GM21447 (cell line): ENCODE results near the gene CCDC178.
"Not testable (repeated sequence)": the region's sequence is repeated elsewhere in the genome, so short reads cannot be mapped to it uniquely, and the experiment has no call there.

Experiments
- ATAC-seq: cut with Tn5 transposase; IDR thresholded peaks from one replicate; pipeline ENCODE4 v1.9.1; 2021; ENCODE audit not compliant: unreplicated experiment

CCDC178 gene

DNA sequence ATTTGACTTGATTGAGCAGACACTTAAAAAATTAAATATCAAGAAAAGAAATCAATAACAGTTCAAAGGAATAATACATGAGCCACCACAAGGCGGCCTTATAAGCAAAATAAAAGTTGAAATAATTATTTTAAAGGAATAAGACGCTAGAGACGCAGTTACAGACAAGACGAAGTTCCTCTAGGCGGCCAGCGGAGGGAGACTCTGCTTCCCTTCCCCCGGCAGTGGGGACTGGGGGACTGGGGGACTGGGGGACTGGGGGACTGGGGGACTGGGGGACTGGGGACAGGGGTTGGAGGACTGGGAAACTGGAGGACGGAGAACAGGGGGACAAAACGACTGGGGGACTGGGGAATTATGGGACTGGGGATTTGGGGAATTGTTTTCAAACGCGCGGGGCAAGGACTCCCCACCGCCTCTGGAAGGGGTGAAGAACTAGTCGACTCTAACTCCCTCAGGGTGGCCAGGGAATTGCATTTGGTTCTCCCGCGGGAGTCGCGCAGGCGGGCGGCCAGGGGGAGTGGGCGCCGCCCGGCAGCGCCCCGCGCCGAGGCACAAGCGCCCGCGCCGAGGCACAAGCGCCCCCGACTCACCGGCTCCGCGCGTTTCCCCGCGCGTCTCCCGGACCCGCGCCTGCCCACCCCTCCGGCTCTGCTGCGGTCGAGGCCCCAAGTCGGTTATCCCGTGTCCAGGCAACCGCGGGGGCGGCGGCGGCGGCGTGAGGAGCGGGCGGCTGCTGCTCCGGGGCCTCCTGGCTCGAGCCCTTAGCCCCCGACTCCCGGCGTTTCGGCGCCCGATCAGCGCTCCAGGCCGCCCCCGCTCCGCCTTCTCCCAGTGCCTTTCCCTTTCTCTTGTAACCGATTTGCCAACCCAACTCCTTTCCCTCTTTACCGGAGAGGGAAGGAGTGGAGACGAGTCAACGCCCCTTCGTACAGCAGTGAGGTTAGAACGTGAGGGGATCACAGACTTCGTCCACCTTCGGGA is at the start of gene CCDC178:
CCDC178 (minus strand) TSS at position 662 of the 984 bp plus-strand sequence. CDS start 28,633 bp downstream, outside the sequence.
- ATAC-seq: no peak

DNA sequence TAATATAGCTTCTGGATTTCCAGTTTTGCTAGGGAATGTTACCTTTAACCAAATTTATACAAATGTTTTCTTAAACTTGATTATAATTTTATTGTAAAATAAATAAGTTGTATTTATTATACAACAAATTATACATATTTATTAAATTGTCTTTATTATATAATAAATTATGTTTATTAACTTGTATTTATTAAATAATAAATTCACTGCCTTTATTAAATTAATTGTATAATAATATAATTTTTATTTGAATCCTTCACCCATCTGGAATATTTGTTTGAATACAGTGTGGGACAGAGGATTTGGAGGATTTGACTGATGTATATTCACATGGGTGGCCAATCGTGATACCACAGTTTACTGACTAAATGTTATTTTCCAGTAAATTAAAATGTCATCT is 43.4 kb upstream of the CCDC178 start:
- no peak for ATAC-seq

- ATAC-seq: no peak
Observed at GRCh38 chr18:33472509-33472908, 32.0 kb upstream of the CCDC178 start.

- no peak for ATAC-seq
Observed at GRCh38 chr18:33470216-33470615, 29.7 kb upstream of the CCDC178 start.

DNA sequence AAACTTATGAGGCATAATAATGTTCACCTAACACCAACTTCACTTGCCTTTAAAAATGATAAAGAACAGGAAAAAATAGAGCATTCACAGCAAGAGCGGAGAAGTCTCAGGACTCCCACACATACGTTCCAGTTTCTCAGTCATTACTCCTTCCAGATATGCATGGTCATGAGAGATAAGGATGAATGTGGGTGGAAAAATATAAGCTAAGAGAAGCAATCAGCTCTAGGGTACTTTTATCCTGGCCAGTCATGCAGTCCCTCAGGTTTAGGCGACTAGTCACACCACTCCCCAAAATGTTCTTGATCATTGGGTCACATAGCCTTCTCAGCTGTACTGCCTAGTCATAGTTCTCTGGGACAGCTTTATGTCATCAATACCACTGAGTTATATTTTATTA is 29.2 kb upstream of the CCDC178 start:
- no peak for ATAC-seq

DNA sequence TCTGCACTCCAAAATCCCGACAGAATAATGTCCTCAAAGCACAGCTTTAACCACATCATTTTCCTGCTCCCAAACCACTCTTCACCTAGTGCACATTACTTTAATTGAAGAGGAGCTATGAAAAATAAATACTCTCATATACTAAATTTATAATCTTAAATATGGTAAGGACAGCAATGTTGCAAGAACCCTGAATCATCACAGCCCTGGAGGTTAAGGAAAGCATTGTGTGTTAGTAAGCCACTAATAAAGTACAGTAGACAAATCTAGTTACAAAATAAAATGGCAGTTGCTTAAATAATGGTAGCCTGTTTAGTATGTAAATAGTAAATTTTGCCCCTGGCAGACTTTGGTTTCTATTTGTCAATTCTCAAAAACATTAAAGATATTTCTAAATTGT is 27.0 kb upstream of the CCDC178 start:
- no peak for ATAC-seq

- no peak for ATAC-seq
Observed at GRCh38 chr18:33466822-33467221, 26.3 kb upstream of the CCDC178 start.

DNA sequence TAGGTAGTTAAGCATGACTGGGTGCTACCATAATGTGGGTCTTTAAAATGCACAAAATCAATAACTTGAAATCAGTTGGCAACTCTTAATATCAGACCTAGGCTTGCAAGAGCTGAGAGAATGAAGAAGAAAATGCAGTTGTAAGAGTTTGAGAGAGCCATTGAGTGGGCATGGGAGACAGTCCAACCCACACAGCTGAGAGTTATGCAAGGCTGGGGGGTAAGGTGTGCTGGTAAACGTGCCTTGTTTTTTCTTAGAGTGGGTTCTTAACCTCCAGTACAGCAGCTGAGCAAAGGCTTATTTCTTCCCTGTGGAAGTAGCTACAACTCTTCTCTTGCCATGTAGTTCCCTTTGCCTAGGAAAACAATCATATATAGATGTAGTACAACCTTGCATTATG is 20.2 kb upstream of the CCDC178 start:
- ATAC-seq: no peak

GRCh38 chr18:33459612-33460011 is 19.1 kb upstream of the CCDC178 start:
- ATAC-seq: no peak

DNA sequence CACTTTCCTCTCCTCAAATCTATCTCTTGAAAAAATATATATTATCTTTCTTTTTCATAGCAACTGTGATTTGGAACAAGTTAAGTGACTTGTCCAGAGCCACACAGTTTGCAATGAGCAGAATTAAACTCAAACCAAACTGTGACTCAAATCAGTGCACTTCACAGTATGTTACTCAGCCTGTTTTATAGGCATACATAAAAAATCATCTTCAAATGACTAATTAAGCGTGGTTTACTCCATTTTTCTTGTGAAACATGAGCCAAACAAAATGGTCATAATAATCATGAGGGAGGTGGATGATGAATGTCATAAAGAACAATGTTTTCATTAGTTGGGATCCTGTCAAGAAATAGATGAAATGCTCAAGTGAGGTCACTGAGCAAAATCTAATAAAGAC is 6.1 kb upstream of the CCDC178 start:
- ATAC-seq: no peak

GRCh38 chr18:33444709-33445108 is 4.2 kb upstream of the CCDC178 start:
- no peak for ATAC-seq

GRCh38 chr18:33432857-33433256 is 7.7 kb downstream of the CCDC178 start:
- ATAC-seq: no peak

DNA sequence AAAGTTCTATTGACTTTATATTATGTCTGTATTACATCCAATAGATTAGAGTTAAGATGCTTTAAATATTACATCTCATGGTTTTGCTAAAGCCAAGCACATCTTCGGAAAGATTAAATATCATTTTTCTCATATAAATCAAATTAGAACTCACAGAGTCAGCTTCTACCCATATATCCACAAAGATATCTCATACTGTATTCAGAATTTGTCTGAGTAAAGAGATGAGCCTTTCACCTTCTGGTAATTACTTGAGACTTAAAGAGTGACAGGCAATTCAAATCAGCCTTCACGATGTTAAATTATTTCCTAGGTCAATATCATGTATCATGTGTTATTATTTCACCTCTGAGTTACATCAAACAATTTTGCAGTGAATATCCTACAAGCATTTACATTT is 13.0 kb downstream of the CCDC178 start:
- no peak for ATAC-seq

DNA sequence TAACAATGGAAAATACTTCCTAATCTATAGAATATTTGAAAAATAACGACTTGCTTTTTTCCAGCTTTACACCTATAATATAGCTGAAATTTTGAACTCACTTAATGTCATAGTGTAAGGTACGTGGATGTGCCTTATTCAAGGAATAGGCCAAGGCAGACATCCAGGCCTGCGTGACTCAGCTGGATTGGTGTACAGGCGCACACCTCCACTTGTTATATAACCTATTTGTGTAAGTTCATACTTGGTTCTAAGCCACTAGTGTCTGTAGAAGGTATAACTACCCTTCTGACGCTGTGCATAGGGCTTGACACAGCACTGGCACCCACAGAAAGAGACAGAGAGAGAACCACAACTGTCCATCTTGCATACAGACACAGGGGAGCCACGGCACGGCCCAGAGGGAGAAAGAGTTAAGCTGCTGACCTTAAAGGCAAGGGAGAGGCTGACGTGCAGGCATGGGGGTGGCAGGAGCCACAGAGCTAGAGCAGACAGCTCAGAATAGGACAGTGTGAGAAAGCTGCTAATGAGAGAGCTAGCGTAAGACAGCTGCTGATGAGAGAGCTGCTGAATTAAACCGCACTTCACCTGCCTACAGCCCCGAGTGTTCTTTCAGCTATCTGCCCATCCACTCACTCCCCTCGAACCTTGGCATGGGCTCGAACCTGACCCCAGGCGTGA is 16.1 kb downstream of the CCDC178 start:
- ATAC-seq: no peak

- no peak for ATAC-seq
Observed at GRCh38 chr18:33421225-33421624, 19.3 kb downstream of the CCDC178 start.

- ATAC-seq: no peak
Observed at GRCh38 chr18:33404244-33404873, 36.2 kb downstream of the CCDC178 start.

DNA sequence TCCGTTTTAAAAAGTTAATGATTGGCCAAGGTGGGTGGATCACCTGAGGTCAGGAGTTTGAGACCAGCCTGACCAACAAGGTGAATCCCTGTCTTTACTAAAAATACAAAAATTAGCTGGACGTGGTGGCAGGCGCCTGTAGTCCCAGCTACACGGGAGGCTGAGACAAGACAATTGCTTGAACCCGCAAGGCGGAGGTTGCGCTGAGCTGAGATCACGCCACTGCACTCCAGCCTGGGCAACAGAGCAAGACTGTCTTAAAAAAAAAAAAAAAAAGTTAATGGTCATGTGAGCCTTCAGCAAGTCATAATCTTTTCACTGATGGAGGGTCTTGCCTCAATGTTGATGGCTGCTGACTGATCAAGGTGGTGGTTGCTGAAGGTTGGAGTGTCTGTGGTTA is 41.6 kb downstream of the CCDC178 start:
- not testable (repeated sequence) for ATAC-seq

- no peak for ATAC-seq
Observed at GRCh38 chr18:33375829-33376228, 64.7 kb downstream of the CCDC178 start.

- no peak for ATAC-seq
Observed at GRCh38 chr18:33372442-33372841, 68.1 kb downstream of the CCDC178 start.

- ATAC-seq: no peak
Observed at GRCh38 chr18:33369711-33370449, 70.6 kb downstream of the CCDC178 start.

DNA sequence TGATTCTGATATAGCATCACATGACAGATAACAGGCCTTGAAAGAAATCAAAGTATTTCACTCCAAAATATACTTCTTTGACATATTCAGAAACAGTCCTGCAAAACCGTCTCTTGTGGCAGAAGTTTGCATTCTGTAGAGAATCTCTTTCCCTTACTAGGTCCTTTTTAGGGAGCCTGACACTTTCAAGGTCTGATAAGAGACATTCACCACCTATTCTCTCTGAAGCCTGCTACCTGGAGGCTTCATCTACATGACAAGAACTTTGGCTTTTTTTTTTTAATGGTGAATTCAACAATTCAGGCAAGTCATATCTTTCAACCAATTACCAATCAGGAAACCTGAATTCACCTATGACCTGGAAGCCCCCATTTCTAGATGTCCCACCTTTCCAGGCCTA is 83.8 kb downstream of the CCDC178 start:
- no peak for ATAC-seq
